B cell (primary cell): ENCODE data around the gene ZNF462. TPM values are rescaled to one million over a fixed set of nuclear protein-coding genes. Genes with fewer than 3 reads are reported as not detected.

Experiments
- ATAC-seq: fragments of 200-7000 bp; cut with Tn5 transposase; one replicate; pipeline ENCODE4 v1.10.0; 2021; ENCODE audit warnings: low read depth, mild to moderate bottlenecking, moderate number of reproducible peaks, moderate library complexity
- CTCF ChIA-PET: fragments of 350-600 bp; sonication (Branson Sonifier 250); formaldehyde crosslinking; loops from one replicate; lab custom pipeline; 2021; ENCODE audit warnings: antibody characterized with exemption, inconsistent platforms; lab: Charles Lee
- POLR2A ChIA-PET: fragments of 350-600 bp; sonication (Branson Sonifier 250); formaldehyde crosslinking; loops from one replicate; lab custom pipeline; 2021; ENCODE audit warnings: antibody characterized with exemption; lab: Charles Lee
- DNase-seq: peaks from one replicate; pipeline ENCODE4 v3.0.0; 2013
- H2AFZ ChIP-seq: 2 replicates; pipeline ENCODE4 v1.6.1; 2012; ENCODE audit warnings: mild to moderate bottlenecking, low read depth, low read length; ENCODE audit not compliant: insufficient read depth, poor library complexity, severe bottlenecking
- H3K27ac ChIP-seq, 2 donors: 1 replicate in 1 of 2; 2 replicates in 1 of 2; pipeline ENCODE4 v1.5.1; 2012 to 2013; ENCODE audit warnings: low read length in 2 of 2, mild to moderate bottlenecking in 2 of 2, moderate library complexity in 1 of 2
- H3K27me3 ChIP-seq, 4 experiments: fragments of 200-600 bp in 1 of 4; sonication (generic) in 1 of 4; replicated peaks in 1 of 4; 1 replicate in 2 of 4; 2 replicates in 2 of 4; pipeline versions ENCODE4 v1.6.1 to v1.7.0; 2013 to 2016; ENCODE audit warnings: low read length in 3 of 4, mild to moderate bottlenecking in 2 of 4, mixed read lengths in 1 of 4, moderate library complexity in 1 of 4; ENCODE audit not compliant: insufficient read depth in 4 of 4, control insufficient read depth in 3 of 4; ENCODE audit errors: control extremely low read depth in 1 of 4
- H3K36me3 ChIP-seq, 2 experiments: replicated peaks in 1 of 2; 1 replicate in 1 of 2; 2 replicates in 1 of 2; pipeline versions ENCODE4 v1.6.1 to v1.7.1; 2013; ENCODE audit warnings: low read length in 1 of 2; ENCODE audit not compliant: insufficient read depth in 2 of 2, control insufficient read depth in 1 of 2; ENCODE audit errors: control extremely low read depth in 1 of 2, extremely low read depth in 1 of 2
- H3K4me1 ChIP-seq, 2 donors: fragments of 200-600 bp in 1 of 2; sonication (generic) in 1 of 2; 1 replicate in 1 of 2; 2 replicates in 1 of 2; pipeline versions ENCODE4 v1.5.1 to v1.6.1; 2013 to 2017; ENCODE audit warnings: low read length in 2 of 2; ENCODE audit not compliant: control insufficient read depth in 2 of 2, insufficient read depth in 2 of 2
- H3K4me2 ChIP-seq: replicated peaks from 2 replicates; pipeline ENCODE3; 2012; ENCODE audit warnings: mild to moderate bottlenecking, low read depth, low read length; ENCODE audit not compliant: poor library complexity, severe bottlenecking
- H3K4me3 ChIP-seq, 5 experiments: fragments of 200-600 bp in 1 of 5; sonication (generic) in 1 of 5; 1 replicate in 3 of 5; 2 replicates in 2 of 5; pipeline versions ENCODE4 v1.5.1 to v1.7.0; 2011 to 2016; ENCODE audit warnings: low read length in 4 of 5, mild to moderate bottlenecking in 4 of 5, low read depth in 2 of 5, control low read depth in 1 of 5, moderate library complexity in 1 of 5; ENCODE audit not compliant: insufficient read depth in 1 of 5; ENCODE audit errors: control extremely low read depth in 1 of 5, extremely low read depth in 1 of 5
- H3K79me2 ChIP-seq: fragments of 200-600 bp; sonication (generic); one replicate; pipeline ENCODE4 v1.6.0; 2016; ENCODE audit warnings: low read length; ENCODE audit not compliant: control insufficient read depth, insufficient read depth
- H3K9ac ChIP-seq: fragments of 200-600 bp; sonication (generic); 2 replicates; pipeline ENCODE4 v1.6.1; 2017; ENCODE audit warnings: mild to moderate bottlenecking, low read length, moderate library complexity
- H3K9me3 ChIP-seq, 3 donors: one replicate each; pipeline versions ENCODE4 v1.6.1 to v1.7.1; 2013; ENCODE audit warnings: low read length in 2 of 3; ENCODE audit not compliant: control insufficient read depth in 2 of 3, insufficient read depth in 1 of 3; ENCODE audit errors: control extremely low read depth in 1 of 3
- H4K20me1 ChIP-seq: 2 replicates; pipeline ENCODE4 v1.6.0; 2012; ENCODE audit warnings: mild to moderate bottlenecking, low read length; ENCODE audit not compliant: insufficient read depth, control insufficient read depth, poor library complexity, severe bottlenecking
- H3K27ac Mint-ChIP-seq: one replicate; pipeline ENCODE4 v1.8.0; 2021; ENCODE audit warnings: mixed read lengths
- H3K27me3 Mint-ChIP-seq: one replicate; pipeline ENCODE4 v1.8.0; 2021; ENCODE audit warnings: mixed read lengths
- H3K4me1 Mint-ChIP-seq: one replicate; pipeline ENCODE4 v1.8.0; 2021; ENCODE audit warnings: mixed read lengths
- H3K4me3 Mint-ChIP-seq: one replicate; pipeline ENCODE4 v1.8.0; 2021; ENCODE audit warnings: mixed read lengths
- H3K9me3 Mint-ChIP-seq: one replicate; pipeline ENCODE4 v1.8.0; 2022; ENCODE audit warnings: mixed read lengths; ENCODE audit not compliant: insufficient read depth
- EZH2 ChIP-seq: IDR thresholded peaks from 2 replicates; pipeline ENCODE4 v1.6.1; 2012; ENCODE audit warnings: borderline replicate concordance, low read depth, mild to moderate bottlenecking, moderate library complexity, low read length; ENCODE audit not compliant: insufficient read depth, poor library complexity, severe bottlenecking
- WGBS: methylation state at CpG from one replicate; pipeline ENCODE4 v1.1.5; 2013; ENCODE audit warnings: missing lambda C conversion rate; ENCODE audit not compliant: insufficient coverage; 5-methylcytosine and 5-hydroxymethylcytosine counted together
- intact Hi-C: fragments of 100-400 bp; cut with micrococcal nuclease; formaldehyde crosslinking; loops from one replicate; pipeline ENCODE4 v1.10.0; 2022
- polyA plus RNA-seq: library from polyadenylated mRNA; depleted of rRNA; stranded (reverse); fragments of >200 nt; gene quantifications from 2 replicates; pipeline ENCODE4 v1.2.3, GENCODE V29; 2012
- total RNA-seq, 2 donors: library from RNA; stranded (reverse); fragments of 120-200 nt in 1 of 2; gene quantifications; 1 replicate in 1 of 2; 2 replicates in 1 of 2; pipeline versions ENCODE4 v1.2.3 to v1.2.4, GENCODE V29; 2013 to 2022
- TF ChIP-seq, protein P1 (sequence below): fragments of 200-600 bp; IDR thresholded peaks from one replicate; pipeline ENCODE4 v1.8.0; 2022; ENCODE audit warnings: antibody characterized with exemption, mild to moderate bottlenecking

The ZNF462 gene
- total and polyA plus RNA-seq, 2 donors (not counting 1 experiment from before 2014, with no cell fraction given): not detected

DNA sequence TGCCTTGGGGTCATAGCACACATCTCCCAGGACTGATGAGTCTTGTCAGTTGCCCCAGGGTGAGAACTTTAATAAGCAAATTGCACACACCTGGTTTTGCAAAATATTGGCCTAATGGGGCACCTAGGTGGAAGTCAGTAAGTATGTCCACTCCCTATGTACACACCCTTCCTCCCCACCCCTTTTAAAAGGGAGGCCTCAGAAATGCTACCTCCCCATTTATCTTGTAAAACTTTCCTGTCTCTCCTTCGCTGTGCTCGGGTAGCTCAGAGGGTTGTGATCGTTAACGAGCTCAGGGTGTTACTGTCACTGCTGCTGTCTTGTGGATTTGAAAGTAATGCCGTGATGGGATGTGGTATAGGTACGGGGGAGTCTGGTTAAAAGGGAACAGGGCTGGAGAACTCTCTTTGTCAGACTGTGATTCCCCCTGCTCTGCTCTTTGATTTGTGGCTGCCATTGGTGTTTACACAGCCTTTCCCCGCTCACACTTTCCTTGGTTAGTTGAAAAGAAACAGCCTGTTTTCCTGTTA lies 26.2 kb downstream of the ZNF462 start:
- Mint-ChIP-seq H3K9me3 (no peaks in the 10 kb centered on the region), H3K27me3 (no peaks in the 10 kb centered on the region), H3K4me1 (no peaks in the 10 kb centered on the region), H3K27ac (no peak overlapping the region), H3K4me3 (no peak overlapping the region)
- Histone ChIP-seq H2AFZ (no peak overlapping the region), H3K9me3 (no peaks in the 10 kb centered on the region), H3K36me3 (no peaks in the 10 kb centered on the region), H3K4me2 (no peak overlapping the region), H3K4me3 (no peak overlapping the region), H3K79me2 (no peaks in the 10 kb centered on the region), H3K4me1 (no peaks in the 10 kb centered on the region), H3K9ac (no peak overlapping the region), H4K20me1 (no peaks in the 10 kb centered on the region), H3K27me3 (no peaks in the 10 kb centered on the region), H3K27ac (no peak overlapping the region)
- ChIA-PET CTCF (no interaction called here), POLR2A (no interaction called here)
- DNase-seq (no peak), ATAC-seq (no peak)
- WGBS: 93% methylated on average over 6 of the region's 7 CpGs
- intact Hi-C loops: no loop called here
- TF ChIP-seq, protein P1, sequence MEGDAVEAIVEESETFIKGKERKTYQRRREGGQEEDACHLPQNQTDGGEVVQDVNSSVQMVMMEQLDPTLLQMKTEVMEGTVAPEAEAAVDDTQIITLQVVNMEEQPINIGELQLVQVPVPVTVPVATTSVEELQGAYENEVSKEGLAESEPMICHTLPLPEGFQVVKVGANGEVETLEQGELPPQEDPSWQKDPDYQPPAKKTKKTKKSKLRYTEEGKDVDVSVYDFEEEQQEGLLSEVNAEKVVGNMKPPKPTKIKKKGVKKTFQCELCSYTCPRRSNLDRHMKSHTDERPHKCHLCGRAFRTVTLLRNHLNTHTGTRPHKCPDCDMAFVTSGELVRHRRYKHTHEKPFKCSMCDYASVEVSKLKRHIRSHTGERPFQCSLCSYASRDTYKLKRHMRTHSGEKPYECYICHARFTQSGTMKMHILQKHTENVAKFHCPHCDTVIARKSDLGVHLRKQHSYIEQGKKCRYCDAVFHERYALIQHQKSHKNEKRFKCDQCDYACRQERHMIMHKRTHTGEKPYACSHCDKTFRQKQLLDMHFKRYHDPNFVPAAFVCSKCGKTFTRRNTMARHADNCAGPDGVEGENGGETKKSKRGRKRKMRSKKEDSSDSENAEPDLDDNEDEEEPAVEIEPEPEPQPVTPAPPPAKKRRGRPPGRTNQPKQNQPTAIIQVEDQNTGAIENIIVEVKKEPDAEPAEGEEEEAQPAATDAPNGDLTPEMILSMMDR: no peak
- TF ChIP-seq EZH2: no peak

DNA sequence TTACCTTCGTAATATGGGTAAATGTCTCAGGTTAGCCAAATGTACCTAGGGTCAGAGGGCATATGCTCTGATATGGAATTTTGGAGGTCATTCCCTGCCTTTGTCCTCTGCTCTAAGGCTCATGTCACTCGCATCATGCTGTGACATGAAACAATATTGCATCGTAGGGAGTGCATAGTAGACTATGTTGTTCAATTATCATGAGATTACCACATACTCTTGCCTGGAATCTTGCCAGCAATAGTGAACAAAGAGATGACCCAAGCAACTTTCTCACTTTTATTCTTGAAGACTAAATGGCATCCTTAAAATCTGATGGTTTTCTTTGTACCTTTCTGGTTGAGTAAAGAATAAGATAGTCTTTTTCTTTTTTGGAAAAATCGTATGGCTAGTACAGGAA lies 27.6 kb downstream of the ZNF462 start:
- ATAC-seq: no peak
- Histone ChIP-seq H3K9me3 (no peaks in the 10 kb centered on the region), H3K27ac (no peak overlapping the region), H3K36me3 (no peaks in the 10 kb centered on the region), H3K27me3 (no peaks in the 10 kb centered on the region), H2AFZ (no peak overlapping the region), H3K79me2 (no peaks in the 10 kb centered on the region), H3K9ac (no peak overlapping the region), H3K4me3 (no peak overlapping the region), H3K4me1 (no peaks in the 10 kb centered on the region), H4K20me1 (no peaks in the 10 kb centered on the region), H3K4me2 (no peak overlapping the region)
- Mint-ChIP-seq H3K9me3 (no peaks in the 10 kb centered on the region), H3K27ac (no peak overlapping the region), H3K4me3 (no peak overlapping the region), H3K27me3 (no peaks in the 10 kb centered on the region), H3K4me1 (no peaks in the 10 kb centered on the region)
- intact Hi-C loops: no loop called here
- ChIA-PET CTCF (no interaction called here), POLR2A (no interaction called here)
- DNase-seq: no peak
- WGBS: 100% methylated on average over 1 of the region's 4 CpGs
- TF ChIP-seq, protein P1: no peak
- no peak for TF ChIP-seq EZH2
